HG03520 (cell line): ENCODE data around the gene CD40LG.

Source experiments
- ATAC-seq: cut with Tn5 transposase; IDR thresholded peaks from one replicate; pipeline ENCODE4 v1.9.1; 2021; ENCODE audit warnings: mild to moderate bottlenecking, moderate library complexity; ENCODE audit not compliant: unreplicated experiment

Gene CD40LG

GRCh38 chrX:136692271-136692670, 44.3 kb downstream of the CD40LG start:
- ATAC-seq: no peak

GRCh38 chrX:136694431-136695087, 46.6 kb downstream of the CD40LG start:
- ATAC-seq: peak; percentile 82

DNA sequence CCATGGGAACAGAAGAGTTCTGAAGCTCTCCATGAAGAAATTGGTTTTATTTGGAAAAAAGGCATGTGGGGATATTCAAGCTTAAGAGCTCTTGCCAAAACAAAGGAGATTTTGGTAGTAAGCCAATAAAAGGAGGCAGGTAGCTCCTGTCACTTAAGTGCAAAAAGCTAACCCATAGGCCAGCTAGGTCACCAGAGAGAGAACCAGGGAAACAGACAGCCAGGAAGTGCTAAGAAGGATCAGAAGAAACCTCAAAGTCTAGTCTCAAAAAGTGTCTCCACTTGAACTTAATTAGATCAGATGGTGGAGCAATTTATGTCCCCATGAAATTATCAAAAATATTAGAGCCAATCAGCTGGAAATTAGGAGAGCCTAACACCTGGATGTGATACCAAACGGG, 49.2 kb downstream of the CD40LG start:
- no peak for ATAC-seq

DNA sequence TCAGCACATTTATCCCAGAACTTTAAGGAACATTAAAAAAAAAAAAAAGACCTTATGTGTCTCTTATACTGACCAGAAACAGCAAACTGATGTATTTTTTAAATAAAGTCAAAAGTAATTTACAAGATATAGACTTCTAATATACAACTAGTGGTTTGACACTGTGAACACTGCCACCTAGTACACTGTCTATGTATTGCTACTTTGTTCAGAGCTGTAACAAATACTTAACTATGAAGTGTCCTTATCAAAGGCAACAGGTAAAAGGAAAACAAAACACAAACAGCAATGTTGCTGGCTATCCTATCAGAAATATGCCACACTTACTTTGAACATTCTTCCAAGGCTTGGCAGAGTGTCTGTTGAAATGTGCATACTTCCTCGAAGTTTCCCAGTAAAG, 60.4 kb downstream of the CD40LG start:
- ATAC-seq: no peak
